GM19239 (cell line): ENCODE measurements around the gene CTF1.
A peak's percentile ranks its signal among the peaks of the same experiment; 100 is the strongest.
"Not testable (repeated sequence)": the region's sequence is repeated elsewhere in the genome, so short reads cannot be mapped to it uniquely, and the experiment has no call there.

Experiments used
- DNase-seq: peaks from one replicate; pipeline ENCODE4 v3.0.0; 2011; ENCODE audit warnings: low spot score; ENCODE audit not compliant: insufficient read length
- FAIRE-seq: peaks from 2 replicates; lab custom pipeline; 2011; peaks lifted over from hg19 to GRCh38; lab: Jason Lieb, UNC

CTF1 gene

DNA sequence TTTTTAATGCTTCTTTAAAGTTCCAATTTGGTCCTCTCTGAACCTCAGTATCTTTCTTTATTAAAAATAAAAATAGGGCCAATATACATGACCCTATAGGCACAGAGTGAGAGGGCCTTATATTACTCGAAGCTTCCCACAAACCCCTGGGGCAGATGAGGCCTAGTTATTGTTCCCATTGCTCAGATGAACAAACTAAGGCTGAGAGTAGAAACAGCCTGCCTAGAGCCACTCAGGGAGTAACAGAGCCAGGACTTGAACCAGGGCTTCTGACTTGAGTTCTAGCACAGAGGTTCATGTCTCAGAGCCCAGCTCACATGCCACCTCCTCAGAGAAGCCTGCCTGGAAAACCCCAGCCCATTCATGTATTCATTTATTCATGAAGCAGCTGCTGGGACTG, 10.3 kb upstream of the CTF1 start:
- FAIRE-seq, result no peak

DNA sequence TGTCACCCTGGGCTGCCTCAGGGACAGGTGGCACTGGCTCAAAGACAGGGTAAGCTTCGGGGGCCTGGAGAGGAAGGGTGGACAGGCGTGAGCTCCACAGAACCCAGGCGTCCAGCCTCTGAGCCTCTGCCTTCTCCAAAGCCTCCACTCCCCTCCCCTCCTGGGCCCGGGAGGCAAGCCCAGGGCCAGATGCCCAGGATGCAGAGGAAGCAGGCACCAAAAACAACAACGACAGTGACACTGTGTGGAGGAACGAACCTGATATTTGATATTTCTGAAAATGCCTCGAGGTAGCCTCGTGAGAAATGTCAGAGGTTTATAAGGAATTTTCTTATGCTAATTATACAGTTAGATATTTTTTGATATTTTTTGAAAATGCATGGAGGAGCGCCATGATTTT, 8.5 kb upstream of the CTF1 start:
- DNase-seq (no peak), FAIRE-seq (no peak)

More for the DNA sequence above, 10.3 kb upstream of the CTF1 start:
- no peak for DNase-seq

DNA sequence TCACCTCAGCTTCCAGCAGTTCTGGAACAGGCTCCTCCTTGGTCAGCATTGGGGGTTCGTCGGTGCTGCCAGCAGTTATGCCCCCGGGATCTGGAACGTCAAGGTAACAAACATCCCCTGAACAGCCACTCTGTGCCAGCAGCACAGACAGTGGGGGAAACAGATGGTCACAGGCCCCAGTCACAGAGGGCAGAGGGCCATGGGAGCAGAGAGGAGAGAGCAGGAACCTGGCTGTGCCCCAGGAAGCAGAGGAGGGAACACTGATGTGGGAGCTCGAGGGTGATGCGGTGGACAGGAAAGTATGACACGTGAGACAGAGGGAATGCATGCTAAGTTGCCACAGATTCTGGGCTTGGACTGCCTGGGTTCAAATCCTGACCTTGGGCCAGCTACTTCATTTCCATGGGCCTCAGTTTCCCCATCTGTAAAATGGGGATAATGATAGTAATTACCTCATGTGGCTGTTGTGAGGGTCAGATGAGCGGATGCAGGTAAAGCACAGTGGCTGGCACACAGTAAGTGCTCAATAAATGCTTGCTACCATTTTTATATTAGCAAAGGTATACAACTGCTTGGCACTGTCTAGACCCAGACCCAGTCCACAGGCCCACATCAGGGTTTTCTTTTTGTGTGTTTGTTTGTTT, 7.4 kb upstream of the CTF1 start:
- DNase-seq, result no peak
- FAIRE-seq, result no peak

DNA sequence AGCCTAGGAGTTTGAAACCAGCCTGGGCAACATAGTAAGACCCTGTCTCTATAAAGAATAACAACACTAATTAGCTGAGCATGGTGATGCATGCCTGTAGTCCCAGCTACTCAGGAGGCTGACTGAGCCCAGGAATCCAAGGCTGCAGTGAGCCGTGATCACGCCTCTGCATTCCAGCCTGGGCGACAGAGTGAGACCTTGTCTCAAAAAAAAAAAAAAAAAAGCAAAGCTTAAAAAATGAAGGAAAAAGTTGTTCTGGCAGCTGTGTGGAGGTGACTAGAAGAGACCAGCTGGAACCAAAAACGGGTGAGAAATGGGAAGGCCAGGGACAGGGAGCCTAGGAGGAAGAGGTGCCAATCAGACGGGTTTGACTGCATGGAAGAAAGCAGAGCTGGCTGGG, 6.7 kb upstream of the CTF1 start:
- no peak for DNase-seq
- no peak for FAIRE-seq

DNA sequence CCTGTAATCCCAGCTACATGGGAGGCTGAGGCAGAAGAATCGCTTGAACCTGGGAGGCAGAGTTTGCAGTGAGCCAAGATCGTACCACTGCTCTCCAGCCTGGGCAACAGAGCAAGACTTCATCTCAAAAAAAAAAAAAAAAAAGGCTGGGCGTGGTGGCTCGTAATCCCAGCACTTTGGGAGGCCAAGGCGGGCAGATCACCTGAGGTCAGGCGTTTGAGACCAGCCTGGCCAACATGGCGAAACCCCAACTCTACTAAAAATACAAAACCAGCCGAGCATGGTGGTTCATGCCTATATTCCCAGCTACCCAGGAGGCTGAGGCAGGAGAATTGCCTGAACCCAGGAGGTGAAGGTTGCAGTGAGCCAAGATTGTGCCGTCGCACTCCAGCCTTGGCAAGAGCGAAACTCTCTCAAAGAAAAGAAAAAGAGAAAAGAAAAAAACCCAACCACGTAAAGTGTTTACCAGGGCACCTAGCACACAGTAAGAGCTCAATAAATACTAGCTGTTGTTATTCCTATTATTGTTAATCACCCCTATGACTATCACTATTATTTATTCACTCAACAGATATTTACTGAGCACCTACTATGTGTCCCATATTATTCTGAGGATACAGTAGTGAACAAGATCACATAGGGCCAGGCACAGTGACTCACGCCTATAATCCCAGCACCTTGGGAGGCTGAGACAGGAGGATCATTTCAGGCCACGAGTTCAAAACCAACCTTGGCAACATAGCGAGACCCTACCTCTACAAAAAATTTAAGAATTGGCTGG, 5.2 kb upstream of the CTF1 start:
- FAIRE-seq, DNase-seq: not testable (repeated sequence)

DNA sequence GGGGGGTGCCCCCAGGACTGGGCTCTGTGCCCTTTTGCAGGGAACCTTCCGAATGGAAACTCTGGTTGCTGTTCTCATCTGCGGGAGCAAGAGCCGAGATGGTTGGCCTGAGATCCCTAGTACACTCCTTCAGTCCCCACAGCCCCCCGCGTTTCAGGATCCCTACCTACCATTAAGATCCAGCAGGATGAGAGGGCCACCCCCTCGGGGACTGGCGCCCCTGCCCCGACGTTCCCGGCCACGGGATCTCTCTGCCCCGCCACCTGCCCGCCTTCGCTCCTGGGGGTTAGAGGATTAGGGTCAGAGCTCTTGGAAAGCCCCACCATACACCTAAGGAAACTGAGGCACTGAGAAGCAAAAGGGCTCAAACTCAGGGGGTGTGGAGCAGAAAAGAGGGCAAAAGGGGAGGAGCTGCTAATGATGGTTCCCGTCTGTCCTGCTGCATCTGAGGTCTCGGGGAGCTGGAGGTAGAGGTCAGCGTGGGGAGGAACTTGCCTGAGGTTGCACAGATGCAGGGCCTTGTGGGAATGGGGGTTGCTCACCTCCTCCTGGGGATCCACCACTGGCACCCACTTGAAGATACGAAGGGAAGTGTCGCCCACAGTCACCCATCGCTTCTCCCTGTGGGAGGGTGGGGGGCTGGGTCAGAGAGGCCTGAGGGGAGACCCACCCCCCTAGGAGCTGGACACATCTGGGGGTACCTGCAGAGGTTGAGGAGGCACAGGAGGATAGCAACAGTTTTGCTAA, 3.6 kb upstream of the CTF1 start:
- DNase-seq, result no peak
- FAIRE-seq, result peak; percentile 44

DNA sequence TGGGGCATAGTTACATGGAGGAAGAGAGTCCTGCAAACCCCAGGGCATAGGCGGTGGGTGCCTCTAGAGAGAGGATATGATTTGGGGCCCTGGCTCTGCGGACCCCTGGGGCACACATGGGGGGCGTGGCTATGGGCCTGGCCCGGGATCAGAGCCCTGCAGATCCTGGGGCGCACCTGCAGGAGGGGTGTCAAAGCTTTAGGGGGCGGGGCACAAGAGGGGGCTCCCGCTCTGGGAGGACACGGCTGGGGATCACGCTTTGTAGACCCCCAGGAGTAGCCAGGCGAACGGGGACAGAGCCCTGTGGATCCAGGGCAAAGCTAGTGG, 3.0 kb upstream of the CTF1 start:
- DNase-seq (no peak), FAIRE-seq (no peak)

DNA sequence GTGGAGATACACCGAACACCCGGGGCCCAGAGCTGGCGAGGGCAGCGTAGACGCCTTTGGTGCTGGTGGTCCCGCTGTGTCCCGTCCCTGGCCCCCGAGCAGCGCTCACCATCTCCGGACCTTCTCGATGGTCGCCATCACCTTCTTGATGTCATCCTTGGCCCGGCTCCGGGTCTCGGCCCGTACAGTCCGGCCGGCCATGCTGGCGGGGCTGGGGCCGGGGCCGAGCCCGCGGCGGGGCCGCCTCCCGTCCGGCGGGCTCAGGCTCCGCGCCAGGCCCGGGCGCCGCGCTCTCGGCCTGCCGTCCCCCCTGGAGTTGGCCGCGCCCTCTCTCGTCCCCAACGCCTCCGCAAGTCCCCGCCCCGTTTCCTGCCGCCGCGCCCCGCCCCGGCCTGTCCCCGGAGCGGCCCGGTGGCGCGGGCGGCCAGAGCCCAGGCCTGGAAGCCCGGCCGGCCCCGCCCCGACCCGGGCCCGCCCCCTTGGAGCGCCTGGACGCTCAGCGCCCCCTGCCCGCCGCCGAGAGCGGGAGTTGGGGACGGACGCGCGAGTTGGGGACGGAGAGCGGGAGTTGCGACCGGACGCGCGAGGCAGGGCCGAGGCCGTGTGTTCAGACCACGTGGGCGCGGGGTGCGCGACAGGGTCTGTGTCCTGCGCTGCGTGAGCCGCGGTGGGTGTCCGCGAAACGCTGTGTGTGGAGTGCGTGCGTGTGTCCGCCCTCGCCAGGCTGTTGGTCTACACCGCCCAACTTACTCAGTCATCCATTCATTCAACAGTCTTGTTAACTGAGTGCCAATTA, 2.5 kb upstream of the CTF1 start, which contains the start of gene BCL7C:
TSS of gene BCL7C (minus strand) at position 334 of the 796 bp plus-strand sequence. CDS start at position 201, 133 bp downstream.
- peak; percentile 35 for FAIRE-seq
- peak; percentile 90 for DNase-seq

DNA sequence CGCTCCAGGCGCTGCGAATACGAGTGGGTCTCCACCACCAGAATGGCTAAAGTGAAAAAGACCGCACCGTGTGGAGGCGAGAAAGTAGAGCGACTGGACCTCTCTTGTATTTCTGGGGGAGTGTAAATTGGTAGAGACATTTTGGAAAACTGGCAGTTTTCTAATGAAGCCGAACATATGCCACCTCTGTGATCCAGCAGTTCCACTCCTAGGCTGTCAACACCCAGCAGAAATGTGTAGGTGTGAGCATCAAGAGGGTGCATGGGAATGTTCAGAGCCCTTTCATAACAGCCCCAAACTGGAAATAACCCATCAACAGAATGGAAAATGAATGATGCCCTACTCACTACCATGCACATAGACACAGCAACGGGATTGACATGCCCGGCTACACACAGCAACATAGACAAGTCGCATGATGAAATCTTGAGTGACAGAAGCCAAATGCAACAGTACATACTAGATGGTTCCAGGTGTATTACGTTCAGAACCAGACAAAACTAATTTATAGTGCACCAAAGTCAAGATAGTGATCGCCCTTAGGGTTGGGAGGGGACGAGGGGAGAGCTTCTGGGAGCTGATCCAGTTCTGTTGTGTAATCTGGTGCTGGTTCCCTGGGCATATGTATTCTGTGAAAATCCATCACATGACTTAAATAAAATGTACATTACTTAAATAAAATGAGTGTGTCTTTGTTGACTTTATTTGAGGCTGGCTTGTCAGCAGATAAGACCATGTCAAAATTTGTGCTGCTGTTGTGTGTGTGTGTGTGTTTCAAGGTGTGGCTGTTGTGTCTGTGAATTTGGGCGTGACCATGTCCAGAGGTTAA, 1.7 kb upstream of the CTF1 start:
- no peak for DNase-seq
- no peak for FAIRE-seq

DNA sequence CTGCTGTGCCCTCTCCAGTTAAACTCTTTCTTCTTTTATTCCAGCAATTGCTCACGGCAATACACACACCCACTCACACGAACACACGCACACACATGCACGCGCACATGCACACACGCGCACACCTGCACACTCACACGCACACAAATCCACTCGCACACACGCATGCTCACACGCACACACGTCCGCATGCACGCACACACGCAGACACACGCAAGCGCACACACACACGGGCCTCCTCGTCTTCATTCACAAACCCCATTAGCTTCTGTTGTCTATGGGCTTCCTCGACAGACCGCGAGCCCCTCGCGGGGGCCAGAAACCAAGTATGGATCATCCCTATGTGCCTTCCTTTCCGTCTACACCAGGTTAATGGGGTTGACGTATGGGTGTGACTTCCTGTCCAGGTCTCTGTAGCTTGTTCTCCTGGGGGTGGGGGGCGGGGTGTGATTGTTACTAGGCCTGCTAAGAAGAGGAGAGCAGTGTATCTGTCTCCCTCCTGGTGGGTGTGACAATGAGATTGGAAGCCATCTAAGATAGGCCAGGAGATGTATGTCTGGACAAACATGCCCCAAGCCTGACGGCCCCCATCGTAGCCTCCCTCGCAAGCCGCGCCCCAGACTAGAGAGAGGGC, 670 bp upstream of the CTF1 start:
- FAIRE-seq, result no peak
- DNase-seq, result no peak

DNA sequence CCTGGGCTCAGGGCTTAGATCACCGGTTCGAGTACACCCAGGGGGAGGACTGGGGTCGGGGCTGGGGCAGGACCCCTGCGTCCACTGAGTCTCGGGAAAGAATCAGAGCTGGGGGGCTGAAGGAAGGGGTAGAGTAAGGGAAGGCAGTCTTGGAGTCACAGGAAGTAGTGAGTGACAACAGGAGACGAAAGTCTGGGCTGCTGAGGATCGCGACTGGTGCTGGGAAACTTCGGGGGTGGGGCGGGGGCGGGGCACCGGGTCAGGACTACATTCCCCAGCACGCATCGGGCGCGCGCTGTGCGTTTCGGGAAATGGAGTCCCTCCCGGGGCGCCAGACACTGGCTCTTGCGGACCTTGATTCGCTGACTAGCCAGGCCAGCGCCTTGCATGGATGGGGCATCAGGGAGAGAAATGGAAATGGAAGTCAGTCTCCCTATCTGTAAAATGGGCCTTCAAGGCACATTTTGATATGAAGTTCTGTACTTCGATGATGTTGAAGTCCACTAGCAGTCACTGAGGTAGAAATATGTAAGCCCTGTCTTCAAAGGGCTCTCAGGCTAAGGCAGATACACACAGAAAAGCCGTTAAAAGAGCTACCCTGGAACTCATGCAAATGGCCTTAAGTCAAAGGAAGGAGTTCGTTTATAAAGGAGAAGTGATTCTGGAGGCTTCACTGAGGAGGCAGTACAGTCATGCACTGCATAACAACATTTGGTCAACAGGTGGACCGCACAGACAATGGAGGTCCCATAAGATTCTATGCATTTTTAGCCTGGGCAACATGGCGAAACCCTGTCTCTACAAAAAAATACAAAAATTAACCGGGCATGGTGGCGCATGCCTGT, 697 bp downstream of the CTF1 start:
- peak; percentile 76 for DNase-seq
- peak; percentile 95 for FAIRE-seq

DNA sequence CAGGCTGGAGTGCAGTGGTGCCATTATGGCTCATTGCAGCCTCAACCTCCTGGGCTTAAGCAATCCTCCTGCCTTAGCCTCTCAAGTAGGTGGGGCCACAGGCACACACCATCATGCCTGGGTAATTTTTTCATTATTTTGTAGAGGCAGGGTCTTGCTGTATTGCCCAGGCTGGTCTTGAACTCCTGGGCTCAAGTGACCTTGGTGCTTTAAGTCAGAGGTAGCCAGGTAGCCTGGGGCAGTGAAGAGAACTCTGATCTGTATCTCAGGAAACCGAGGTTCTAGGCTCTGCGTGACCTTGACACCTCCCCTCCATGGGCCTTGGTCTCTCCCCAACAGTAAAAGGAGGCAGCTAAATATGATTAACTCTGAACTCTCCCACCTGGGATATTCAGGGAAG, 3.4 kb downstream of the CTF1 start:
- DNase-seq (no peak), FAIRE-seq (no peak)

DNA sequence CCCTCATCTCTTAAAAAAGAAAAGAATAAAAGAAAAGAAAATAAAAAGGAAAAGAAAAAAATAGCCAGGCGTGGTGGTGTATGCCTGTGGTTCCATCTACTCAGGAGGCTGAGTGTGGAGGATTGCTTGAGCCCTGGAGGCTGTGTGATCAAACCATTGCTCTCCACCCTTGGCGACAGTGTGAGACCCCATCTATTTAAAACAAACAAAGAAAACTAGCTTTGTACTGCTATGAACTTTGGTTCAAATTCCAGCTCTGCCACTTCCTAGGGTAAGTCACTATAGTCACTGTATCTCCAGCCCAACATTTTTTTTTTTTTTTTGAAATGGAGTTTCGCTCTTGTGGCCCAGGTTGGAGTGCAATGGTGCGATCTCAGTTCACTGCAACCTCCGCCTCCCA, 4.2 kb downstream of the CTF1 start:
- DNase-seq (no peak), FAIRE-seq (no peak)

DNA sequence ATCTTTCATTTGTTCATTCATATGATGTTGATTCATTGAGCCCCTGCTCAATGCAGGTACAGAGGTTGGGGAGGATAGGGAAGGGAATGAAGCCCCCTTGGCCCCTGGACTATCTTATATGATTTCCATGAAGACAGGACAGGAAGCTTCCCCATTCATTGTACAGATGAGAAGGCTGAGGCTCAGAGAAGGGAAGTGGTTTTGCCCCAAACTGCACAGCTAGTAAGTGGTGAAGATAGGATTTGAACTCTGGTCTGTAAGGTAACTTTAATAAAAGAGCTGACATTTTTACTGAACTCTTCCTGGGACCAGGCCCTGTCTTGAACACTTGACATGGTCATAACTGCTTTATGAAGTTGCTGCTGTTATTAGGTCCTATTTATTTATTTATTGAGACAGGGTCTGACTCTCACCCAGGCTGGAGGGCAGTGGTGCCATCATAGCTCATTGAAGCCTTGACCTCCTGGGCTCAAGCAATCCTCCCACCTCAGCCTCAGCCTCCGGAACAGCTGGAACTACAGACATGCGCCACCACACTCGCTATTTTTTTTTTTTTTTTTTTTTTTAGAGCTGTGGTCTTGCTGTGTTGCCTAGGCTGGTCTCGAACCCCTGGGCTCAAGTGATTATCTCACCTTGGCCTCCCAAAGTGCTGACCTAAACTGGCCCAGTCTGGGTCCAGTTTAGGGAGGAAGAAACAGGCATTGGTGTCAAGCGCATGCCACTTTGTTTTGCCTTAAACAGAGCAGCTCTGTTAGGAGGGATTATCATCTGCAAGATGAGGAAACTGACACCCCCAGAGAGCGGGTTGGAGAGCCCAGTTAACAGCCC, 5.0 kb downstream of the CTF1 start:
- no peak for DNase-seq
- no peak for FAIRE-seq

DNA sequence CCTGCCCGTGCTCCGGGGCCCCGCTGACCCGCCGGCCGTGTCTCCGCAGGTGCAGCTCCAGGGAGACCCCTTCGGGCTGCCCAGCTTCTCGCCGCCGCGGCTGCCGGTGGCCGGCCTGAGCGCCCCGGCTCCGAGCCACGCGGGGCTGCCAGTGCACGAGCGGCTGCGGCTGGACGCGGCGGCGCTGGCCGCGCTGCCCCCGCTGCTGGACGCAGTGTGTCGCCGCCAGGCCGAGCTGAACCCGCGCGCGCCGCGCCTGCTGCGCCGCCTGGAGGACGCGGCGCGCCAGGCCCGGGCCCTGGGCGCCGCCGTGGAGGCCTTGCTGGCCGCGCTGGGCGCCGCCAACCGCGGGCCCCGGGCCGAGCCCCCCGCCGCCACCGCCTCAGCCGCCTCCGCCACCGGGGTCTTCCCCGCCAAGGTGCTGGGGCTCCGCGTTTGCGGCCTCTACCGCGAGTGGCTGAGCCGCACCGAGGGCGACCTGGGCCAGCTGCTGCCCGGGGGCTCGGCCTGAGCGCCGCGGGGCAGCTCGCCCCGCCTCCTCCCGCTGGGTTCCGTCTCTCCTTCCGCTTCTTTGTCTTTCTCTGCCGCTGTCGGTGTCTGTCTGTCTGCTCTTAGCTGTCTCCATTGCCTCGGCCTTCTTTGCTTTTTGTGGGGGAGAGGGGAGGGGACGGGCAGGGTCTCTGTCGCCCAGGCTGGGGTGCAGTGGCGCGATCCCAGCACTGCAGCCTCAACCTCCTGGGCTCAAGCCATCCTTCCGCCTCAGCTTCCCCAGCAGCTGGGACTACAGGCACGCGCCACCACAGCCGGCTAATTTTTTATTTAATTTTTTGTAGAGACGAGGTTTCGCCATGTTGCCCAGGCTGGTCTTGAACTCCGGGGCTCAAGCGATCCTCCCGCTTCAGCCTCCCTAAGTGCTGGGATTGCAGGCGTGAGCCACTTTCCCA, 5.9 kb downstream of the CTF1 start:
- no peak for FAIRE-seq
- peak; percentile 88 for DNase-seq

DNA sequence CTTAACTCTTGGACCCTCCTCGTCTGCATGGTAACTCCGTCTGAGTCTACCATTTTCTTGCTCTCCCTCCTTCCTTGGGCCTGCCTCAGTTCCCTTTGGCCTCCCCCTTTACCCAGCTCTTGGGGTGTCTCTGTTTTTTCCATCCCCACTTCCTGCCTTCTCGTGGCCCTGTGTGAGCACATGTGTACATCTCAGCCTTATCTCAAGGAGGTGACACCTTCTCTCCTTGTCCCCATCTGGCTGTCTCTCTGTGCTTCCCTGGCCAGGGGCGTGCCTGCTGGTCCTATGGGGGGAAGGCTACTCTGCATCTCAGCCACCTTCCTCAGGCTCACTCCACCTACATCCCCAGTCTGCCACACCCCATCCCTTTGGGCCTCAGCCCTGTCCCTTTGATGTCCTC, 6.6 kb downstream of the CTF1 start:
- DNase-seq (no peak), FAIRE-seq (no peak)
